ENCODE measurements around the gene ATXN7L1. TPM values are rescaled to one million over a fixed set of nuclear protein-coding genes. Genes with fewer than 3 reads are reported as not detected.

Gene ATXN7L1
- total RNA-seq, 4 donors from 2014 or later, result 4.6 to 12.5 (median 10.1) TPM

DNA sequence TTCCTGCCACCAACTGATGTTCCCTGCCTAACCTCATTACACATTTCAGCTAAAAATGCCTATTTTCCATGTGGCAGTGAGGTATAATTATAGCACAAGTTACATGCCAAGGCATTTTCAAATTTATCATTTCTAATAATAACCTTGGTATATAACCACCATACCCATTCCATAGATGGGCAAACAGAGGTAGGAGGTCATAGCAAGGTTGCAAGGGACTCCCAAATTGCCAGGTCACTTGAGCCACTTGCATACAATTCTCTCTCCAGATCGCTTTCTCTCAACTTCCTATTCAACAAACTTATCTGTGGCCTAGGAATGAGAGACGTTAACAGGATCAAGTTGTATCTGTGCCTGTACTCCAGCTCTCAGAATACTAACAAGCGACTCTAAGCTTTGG is 108.3 kb downstream of the ATXN7L1 start:
- H3K4me1 ChIP-seq, result peaks cover 0 to 47% (median 38%) of the 10 kb centered on the region in 4 donors
- no peaks in the 10 kb centered on the region for H3K9me3 ChIP-seq
- H3K4me3 ChIP-seq, result no peak overlapping the region
- H3K36me3 ChIP-seq, result no peaks in the 10 kb centered on the region
- 87% methylated on average over 3 of the region's 3 CpGs for WGBS
- TF ChIP-seq EP300 (IDR thresholded peaks at IDR 0.05) (no peak), POLR2A (IDR thresholded peaks at IDR 0.05; ENCODE audit: low read depth) (no peak), POLR2AphosphoS5 (IDR thresholded peaks at IDR 0.05) (no peak)
- TF ChIP-seq, protein P1, sequence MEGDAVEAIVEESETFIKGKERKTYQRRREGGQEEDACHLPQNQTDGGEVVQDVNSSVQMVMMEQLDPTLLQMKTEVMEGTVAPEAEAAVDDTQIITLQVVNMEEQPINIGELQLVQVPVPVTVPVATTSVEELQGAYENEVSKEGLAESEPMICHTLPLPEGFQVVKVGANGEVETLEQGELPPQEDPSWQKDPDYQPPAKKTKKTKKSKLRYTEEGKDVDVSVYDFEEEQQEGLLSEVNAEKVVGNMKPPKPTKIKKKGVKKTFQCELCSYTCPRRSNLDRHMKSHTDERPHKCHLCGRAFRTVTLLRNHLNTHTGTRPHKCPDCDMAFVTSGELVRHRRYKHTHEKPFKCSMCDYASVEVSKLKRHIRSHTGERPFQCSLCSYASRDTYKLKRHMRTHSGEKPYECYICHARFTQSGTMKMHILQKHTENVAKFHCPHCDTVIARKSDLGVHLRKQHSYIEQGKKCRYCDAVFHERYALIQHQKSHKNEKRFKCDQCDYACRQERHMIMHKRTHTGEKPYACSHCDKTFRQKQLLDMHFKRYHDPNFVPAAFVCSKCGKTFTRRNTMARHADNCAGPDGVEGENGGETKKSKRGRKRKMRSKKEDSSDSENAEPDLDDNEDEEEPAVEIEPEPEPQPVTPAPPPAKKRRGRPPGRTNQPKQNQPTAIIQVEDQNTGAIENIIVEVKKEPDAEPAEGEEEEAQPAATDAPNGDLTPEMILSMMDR (IDR thresholded peaks at IDR 0.05), result no peak
- no peaks in the 10 kb centered on the region for H3K27me3 ChIP-seq
- no peak for DNase-seq (ENCODE audit: extremely low spot score)
- intact Hi-C loops (cut with DNase I), result loop anchor here (10.0 kb wide), 2 partner anchors 237 to 387 kb away; no protein-coding TSS in a partner anchor
- no peak overlapping the region for H3K27ac ChIP-seq (replicated peaks in 1 of 4)

DNA sequence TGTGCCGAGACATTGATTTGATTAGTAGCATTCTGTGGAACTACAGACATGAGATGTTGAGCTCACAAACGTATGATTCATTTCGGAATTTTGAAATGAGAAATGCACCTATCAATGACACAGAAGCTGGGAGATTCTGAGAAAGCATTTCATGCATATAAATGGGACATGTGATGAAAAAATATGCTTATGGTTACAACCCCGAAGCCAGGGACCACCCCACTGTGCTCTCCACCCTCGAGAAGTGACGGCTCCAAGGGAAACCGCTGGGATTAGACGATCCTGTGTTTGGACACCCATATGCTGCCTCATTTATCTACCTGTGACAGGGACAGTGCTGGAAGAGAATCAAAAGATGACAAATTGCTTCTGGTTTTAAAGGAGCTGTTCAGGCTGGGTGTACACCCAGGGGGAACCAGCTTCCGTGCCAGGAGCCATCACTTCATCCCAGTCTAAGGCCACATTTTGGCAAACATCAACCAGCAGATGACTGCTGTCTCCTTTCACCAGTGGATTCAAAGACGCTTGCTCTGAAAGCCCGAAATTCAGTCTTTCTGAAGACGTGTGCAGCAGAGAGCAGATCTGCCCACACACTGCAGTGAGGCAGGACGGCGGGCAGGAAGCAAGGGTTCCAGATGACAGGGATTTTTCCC is 109.9 kb downstream of the ATXN7L1 start:
- intact Hi-C loops (cut with DNase I), result loop anchor here (10.0 kb wide), 2 partner anchors 238 to 388 kb away; no protein-coding TSS in a partner anchor
- no peak for DNase-seq (ENCODE audit: extremely low spot score)
- 67% methylated on average over 12 of the region's 14 CpGs for WGBS
- H3K27ac ChIP-seq (replicated peaks in 1 of 4), result no peak overlapping the region
- no peaks in the 10 kb centered on the region for H3K27me3 ChIP-seq
- no peaks in the 10 kb centered on the region for H3K36me3 ChIP-seq
- H3K4me1 ChIP-seq, result peaks cover 0 to 47% (median 38%) of the 10 kb centered on the region in 4 donors
- H3K9me3 ChIP-seq, result no peaks in the 10 kb centered on the region
- H3K4me3 ChIP-seq, result no peak overlapping the region
- TF ChIP-seq POLR2AphosphoS5 (IDR thresholded peaks at IDR 0.05), result no peak
- TF ChIP-seq POLR2A (IDR thresholded peaks at IDR 0.05; ENCODE audit: low read depth), result no peak
- TF ChIP-seq EP300 (IDR thresholded peaks at IDR 0.05), result no peak
- TF ChIP-seq, protein P1 (IDR thresholded peaks at IDR 0.05), result no peak

DNA sequence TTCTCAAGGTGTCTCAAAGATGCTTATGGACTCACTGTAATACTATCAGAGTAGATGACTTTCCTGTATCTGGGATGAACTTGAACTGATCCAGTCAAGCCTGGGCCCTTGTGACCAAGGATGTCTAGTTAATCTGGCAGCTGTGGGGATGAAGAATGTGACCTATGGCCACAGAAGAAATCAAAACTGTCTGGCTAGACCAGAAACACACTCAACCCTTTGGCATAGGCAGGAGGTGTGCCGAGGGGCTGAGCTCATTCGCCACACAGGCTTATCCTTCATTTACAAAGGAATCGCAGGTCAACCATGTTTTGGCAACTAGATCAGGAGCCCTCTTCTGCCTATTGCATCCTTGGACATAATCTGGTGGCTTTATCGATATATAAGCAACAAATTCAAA is 110.6 kb downstream of the ATXN7L1 start:
- Histone ChIP-seq H3K4me3 (no peak overlapping the region), H3K9me3 (no peaks in the 10 kb centered on the region), H3K4me1 (peaks cover 0 to 45% (median 37%) of the 10 kb centered on the region in 4 donors), H3K36me3 (no peaks in the 10 kb centered on the region), H3K27me3 (no peaks in the 10 kb centered on the region), H3K27ac (replicated peaks in 1 of 4) (no peak overlapping the region)
- TF ChIP-seq EP300 (IDR thresholded peaks at IDR 0.05) (no peak), POLR2AphosphoS5 (IDR thresholded peaks at IDR 0.05) (no peak), POLR2A (IDR thresholded peaks at IDR 0.05; ENCODE audit: low read depth) (no peak)
- TF ChIP-seq, protein P1 (IDR thresholded peaks at IDR 0.05), result no peak
- DNase-seq (ENCODE audit: extremely low spot score), result no peak
- intact Hi-C loops (cut with DNase I), result loop anchor here (10.0 kb wide), 2 partner anchors 239 to 389 kb away; no protein-coding TSS in a partner anchor
- WGBS, result 90% methylated on average over 4 of the region's 4 CpGs

DNA sequence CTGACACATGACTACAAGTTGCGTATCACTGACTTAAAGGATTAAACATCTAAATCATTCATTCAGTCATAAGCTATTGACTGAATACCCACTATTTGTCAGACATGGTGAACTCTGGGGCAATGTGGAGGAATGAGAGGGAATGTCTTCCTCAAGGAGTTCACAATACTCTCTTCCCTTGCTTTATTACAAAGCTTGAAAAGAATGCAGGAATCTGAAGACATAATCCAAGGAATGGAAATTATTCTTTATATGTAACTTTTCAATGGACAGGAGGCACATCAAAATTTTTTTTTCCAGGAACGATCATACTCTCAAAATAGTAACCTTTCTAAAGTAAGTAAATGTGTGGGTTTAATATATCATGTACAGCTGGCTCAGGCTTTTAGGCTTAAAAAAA is 111.9 kb downstream of the ATXN7L1 start:
- Histone ChIP-seq H3K4me3 (no peak overlapping the region), H3K27me3 (no peaks in the 10 kb centered on the region), H3K36me3 (no peaks in the 10 kb centered on the region), H3K27ac (replicated peaks in 1 of 4) (no peak overlapping the region), H3K9me3 (no peaks in the 10 kb centered on the region), H3K4me1 (peaks cover 0 to 39% (median 31%) of the 10 kb centered on the region in 4 donors)
- TF ChIP-seq, protein P1 (IDR thresholded peaks at IDR 0.05), result no peak
- no peak for TF ChIP-seq POLR2A (IDR thresholded peaks at IDR 0.05; ENCODE audit: low read depth)
- TF ChIP-seq EP300 (IDR thresholded peaks at IDR 0.05), result no peak
- TF ChIP-seq POLR2AphosphoS5 (IDR thresholded peaks at IDR 0.05), result no peak
- intact Hi-C loops (cut with DNase I), result loop anchor here (5.0 to 10.0 kb wide), 3 partner anchors 112 to 390 kb away; no protein-coding TSS in a partner anchor
- no peak for DNase-seq (ENCODE audit: extremely low spot score)
- 72% methylated on average over 2 of the region's 2 CpGs for WGBS

Data from esophagus muscularis mucosa (tissue), 4 donors.